ENCODE data around the gene FEV.
A peak's percentile ranks its signal among the peaks of the same experiment; 100 is the strongest.

Gene FEV

GRCh38 chr2:218992196-218992595, 7.2 kb upstream of the FEV start:
- DNase-seq, result no peak

- no peak for DNase-seq
Measured at GRCh38 chr2:218991674-218992168, 6.7 kb upstream of the FEV start.

GRCh38 chr2:218990612-218991011, 5.6 kb upstream of the FEV start:
- DNase-seq, result no peak

GRCh38 chr2:218990052-218990451, 5.1 kb upstream of the FEV start:
- DNase-seq, result no peak

GRCh38 chr2:218988650-218989049, 3.7 kb upstream of the FEV start:
- no peak for DNase-seq

GRCh38 chr2:218988164-218988563, 3.2 kb upstream of the FEV start:
- no peak for DNase-seq

GRCh38 chr2:218986148-218986761, 1.3 kb upstream of the FEV start:
- DNase-seq, result no peak

- DNase-seq, result peak; percentile 10
Measured at GRCh38 chr2:218985325-218986091, 524 bp upstream of the FEV start.

- DNase-seq, result peak; percentile 77
Measured at GRCh38 chr2:218984239-218985020, 554 bp downstream of the FEV start.

- DNase-seq, result no peak
Measured at GRCh38 chr2:218983934-218984238, 1.1 kb downstream of the FEV start.

- DNase-seq, result peak; percentile 61
Measured at GRCh38 chr2:218983263-218983933, 1.6 kb downstream of the FEV start.

GRCh38 chr2:218982586-218983262, 2.3 kb downstream of the FEV start:
- no peak for DNase-seq

- peak; percentile 69 for DNase-seq
Measured at GRCh38 chr2:218981881-218982585, 3.0 kb downstream of the FEV start.

- no peak for DNase-seq
Measured at GRCh38 chr2:218981390-218981880, 3.5 kb downstream of the FEV start.

- DNase-seq, result peak; percentile 56
Measured at GRCh38 chr2:218980735-218981389, 4.1 kb downstream of the FEV start.

- DNase-seq, result peak; percentile 84
Measured at GRCh38 chr2:218979846-218980734, 4.9 kb downstream of the FEV start.

GRCh38 chr2:218975060-218975777, 9.8 kb downstream of the FEV start:
- DNase-seq, result no peak

- DNase-seq, result no peak
Measured at GRCh38 chr2:218970894-218971293, 14.1 kb downstream of the FEV start.

- DNase-seq, result peak; percentile 46
Measured at GRCh38 chr2:218964041-218964771, 20.8 kb downstream of the FEV start.

Measured in DMS79 treated with DMSO at 0.1 percent for 48 hours (cell line).